ENCODE measurements around the gene RRM2.

The RRM2 gene

DNA sequence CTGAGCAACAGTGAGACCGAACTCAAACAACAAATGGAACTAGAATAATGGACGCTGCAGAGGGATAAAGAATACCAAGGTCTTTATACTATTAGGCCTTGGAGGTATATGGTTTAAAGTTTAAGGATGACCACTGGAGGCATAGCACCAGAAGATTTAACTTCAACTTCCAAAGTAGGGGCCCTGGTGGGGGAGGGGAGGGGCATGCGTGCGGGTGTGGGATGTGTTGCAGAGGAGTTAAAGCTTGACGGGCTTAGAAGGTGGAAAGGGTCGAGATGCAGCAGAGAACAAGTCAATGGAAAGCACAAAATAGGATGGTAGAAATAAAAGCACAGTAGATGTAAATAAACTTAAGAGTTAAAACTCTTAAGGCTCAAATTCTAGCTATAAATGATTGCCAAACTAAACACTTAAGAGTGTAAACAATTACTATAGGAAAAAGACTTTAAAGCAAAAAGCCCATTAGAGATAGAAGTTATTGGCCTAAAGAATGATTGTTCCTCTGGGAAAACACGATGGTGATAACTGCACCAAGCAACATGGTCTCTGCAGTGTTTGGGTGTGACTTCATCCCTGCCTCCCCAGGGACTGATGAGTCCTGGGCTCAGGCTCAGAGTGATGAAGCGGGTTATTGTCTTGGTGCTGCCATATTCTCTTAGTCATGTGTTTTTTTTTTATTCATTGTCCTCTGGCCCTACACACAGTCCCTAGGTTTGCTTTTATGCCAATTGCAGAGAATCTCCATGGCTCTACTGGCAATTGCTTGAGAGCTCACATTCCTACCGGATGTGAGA, 13.0 kb downstream of the RRM2 start:
- Histone ChIP-seq H2BK120ac (ENCODE audit: low read depth, low read length) (no peak overlapping the region), H3K4me2 (ENCODE audit: low read length) (no peak overlapping the region), H2AK5ac (ENCODE audit: low read length) (no peak overlapping the region), H2BK5ac (ENCODE audit: low read length) (no peak overlapping the region), H2BK15ac (replicated peaks; ENCODE audit: low read depth) (no peak overlapping the region), H3K27ac (ENCODE audit: low read depth, low read length) (no peak overlapping the region), H3K79me2 (ENCODE audit: control insufficient read depth, insufficient read depth, low read length) (no peaks in the 10 kb centered on the region), H3K4ac (ENCODE audit: low read depth, low read length) (no peak overlapping the region), H3K23ac (ENCODE audit: low read length) (no peak overlapping the region), H3K4me3 (ENCODE audit: low read length) (no peak overlapping the region), H3K18ac (ENCODE audit: low read length) (no peak overlapping the region), H4K8ac (ENCODE audit: low read depth, low read length) (no peak overlapping the region), H3K56ac (ENCODE audit: low read length) (no peak overlapping the region), H3K79me1 (ENCODE audit: low read length) (no peaks in the 10 kb centered on the region), H4K5ac (ENCODE audit: low read length) (no peak overlapping the region), H3K4me1 (ENCODE audit: control insufficient read depth, low read depth, low read length) (no peaks in the 10 kb centered on the region), H3K36me3 (ENCODE audit: control insufficient read depth, insufficient read depth, low read length) (no peaks in the 10 kb centered on the region), H3K27me3 (ENCODE audit: insufficient read depth, low read length, poor library complexity) (no peaks in the 10 kb centered on the region), H3K9ac (ENCODE audit: low read length) (no peak overlapping the region)
- WGBS (ENCODE audit: extremely low coverage, insufficient coverage, low lambda C conversion rate) = no CpG with 5 or more reads among the region's 9 CpGs
- DNase-seq = no peak

DNA sequence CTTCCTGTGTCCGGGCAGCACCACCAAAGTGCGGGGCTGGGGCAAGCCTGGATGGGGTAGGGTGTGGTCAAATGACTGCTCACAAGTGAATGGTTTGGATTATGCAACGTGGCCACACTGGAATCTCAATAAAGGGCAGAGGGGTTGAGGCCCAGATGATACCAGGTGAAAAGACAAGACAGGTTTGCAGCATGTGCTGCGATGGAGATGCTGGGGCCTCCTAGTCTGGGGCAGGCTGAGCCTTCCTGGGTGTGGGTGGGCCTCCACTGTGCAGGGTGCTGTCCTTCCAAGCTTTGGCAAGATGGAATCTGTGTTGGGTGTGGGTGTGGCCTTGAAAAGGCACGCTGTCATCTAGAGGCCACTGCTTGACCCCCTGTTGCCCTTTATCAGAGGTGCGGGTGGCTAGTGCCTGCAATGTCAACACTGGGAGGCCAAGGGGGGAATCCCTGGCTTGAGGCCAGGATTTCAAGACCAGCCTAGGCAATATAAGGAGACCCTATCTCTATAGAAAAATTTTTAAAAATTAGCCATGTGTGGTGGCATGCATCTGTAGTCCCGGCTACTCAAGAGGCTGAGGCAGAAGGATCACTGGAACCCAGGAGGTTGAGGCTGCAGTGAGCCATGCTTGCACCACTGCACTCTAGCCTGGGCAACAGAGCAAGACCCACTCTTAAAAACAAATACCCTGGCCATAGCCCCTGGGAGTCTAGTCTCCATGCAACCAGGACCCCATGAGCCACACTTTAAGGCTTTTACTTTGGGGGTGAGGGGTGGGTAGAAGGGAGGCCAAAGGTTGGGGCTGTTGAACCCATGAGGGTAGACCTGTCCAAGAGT, 13.8 kb downstream of the RRM2 start:
- Histone ChIP-seq H2BK15ac (replicated peaks; ENCODE audit: low read depth) (no peak overlapping the region), H4K8ac (ENCODE audit: low read depth, low read length) (no peak overlapping the region), H4K5ac (ENCODE audit: low read length) (no peak overlapping the region), H3K56ac (ENCODE audit: low read length) (no peak overlapping the region), H3K23ac (ENCODE audit: low read length) (no peak overlapping the region), H3K9ac (ENCODE audit: low read length) (no peak overlapping the region), H3K4me1 (ENCODE audit: control insufficient read depth, low read depth, low read length) (no peaks in the 10 kb centered on the region), H3K4me2 (ENCODE audit: low read length) (no peak overlapping the region), H3K18ac (ENCODE audit: low read length) (no peak overlapping the region), H3K4me3 (ENCODE audit: low read length) (no peak overlapping the region), H3K36me3 (ENCODE audit: control insufficient read depth, insufficient read depth, low read length) (no peaks in the 10 kb centered on the region), H3K4ac (ENCODE audit: low read depth, low read length) (no peak overlapping the region), H3K79me1 (ENCODE audit: low read length) (no peaks in the 10 kb centered on the region), H3K79me2 (ENCODE audit: control insufficient read depth, insufficient read depth, low read length) (no peaks in the 10 kb centered on the region), H2BK5ac (ENCODE audit: low read length) (no peak overlapping the region), H3K27ac (ENCODE audit: low read depth, low read length) (no peak overlapping the region), H2BK120ac (ENCODE audit: low read depth, low read length) (no peak overlapping the region), H2AK5ac (ENCODE audit: low read length) (no peak overlapping the region), H3K27me3 (ENCODE audit: insufficient read depth, low read length, poor library complexity) (no peaks in the 10 kb centered on the region)
- no peak for DNase-seq
- no CpG with 5 or more reads among the region's 7 CpGs for WGBS (ENCODE audit: extremely low coverage, insufficient coverage, low lambda C conversion rate)

DNA sequence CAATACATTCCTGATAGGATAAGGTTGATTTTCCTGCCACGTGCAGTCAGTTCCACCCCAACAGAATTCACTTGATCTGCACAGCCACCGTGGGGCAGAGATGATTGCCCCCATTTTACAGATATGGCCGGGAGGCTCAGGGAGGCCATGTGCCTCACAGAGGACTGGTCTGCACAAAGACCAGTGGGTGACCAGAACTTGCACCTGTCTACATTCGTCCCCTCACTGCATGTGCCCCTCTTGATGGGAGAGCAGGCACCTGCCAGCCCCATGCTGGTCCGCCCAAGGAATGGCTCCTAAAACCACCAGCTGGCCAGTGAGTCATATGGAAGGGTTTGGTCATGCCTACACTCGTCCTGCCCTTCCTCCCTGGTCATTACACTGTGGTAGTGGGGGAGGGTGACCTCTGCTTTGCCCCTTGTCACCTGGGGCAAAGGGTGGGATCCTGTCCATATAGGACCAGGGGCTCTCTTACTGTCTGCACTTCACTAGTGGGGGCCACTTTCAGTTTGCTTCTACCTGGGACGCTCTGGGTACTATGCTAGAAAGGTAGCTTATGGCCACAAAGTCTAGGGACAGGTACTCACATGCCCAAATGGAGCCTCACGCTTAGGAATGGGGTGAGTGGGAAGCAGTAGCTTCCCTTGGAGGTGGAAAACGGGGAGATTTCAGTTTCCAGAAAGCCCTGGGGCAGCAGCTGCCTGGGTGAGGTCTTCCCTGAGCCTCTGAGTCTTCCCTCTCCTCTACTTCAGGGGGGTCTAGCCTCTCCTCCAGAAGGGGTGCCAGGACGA, 14.7 kb downstream of the RRM2 start:
- no peak for DNase-seq
- Histone ChIP-seq H2BK15ac (replicated peaks; ENCODE audit: low read depth) (no peak overlapping the region), H3K79me1 (ENCODE audit: low read length) (no peaks in the 10 kb centered on the region), H3K4me3 (ENCODE audit: low read length) (no peak overlapping the region), H2AK5ac (ENCODE audit: low read length) (no peak overlapping the region), H4K5ac (ENCODE audit: low read length) (no peak overlapping the region), H3K79me2 (ENCODE audit: control insufficient read depth, insufficient read depth, low read length) (no peaks in the 10 kb centered on the region), H3K23ac (ENCODE audit: low read length) (no peak overlapping the region), H3K56ac (ENCODE audit: low read length) (no peak overlapping the region), H3K27ac (ENCODE audit: low read depth, low read length) (no peak overlapping the region), H3K4ac (ENCODE audit: low read depth, low read length) (no peak overlapping the region), H2BK120ac (ENCODE audit: low read depth, low read length) (no peak overlapping the region), H4K8ac (ENCODE audit: low read depth, low read length) (no peak overlapping the region), H3K36me3 (ENCODE audit: control insufficient read depth, insufficient read depth, low read length) (no peaks in the 10 kb centered on the region), H3K4me2 (ENCODE audit: low read length) (no peak overlapping the region), H3K4me1 (ENCODE audit: control insufficient read depth, low read depth, low read length) (no peaks in the 10 kb centered on the region), H3K18ac (ENCODE audit: low read length) (no peak overlapping the region), H3K27me3 (ENCODE audit: insufficient read depth, low read length, poor library complexity) (no peaks in the 10 kb centered on the region), H2BK5ac (ENCODE audit: low read length) (no peak overlapping the region), H3K9ac (ENCODE audit: low read length) (no peak overlapping the region)
- WGBS (ENCODE audit: extremely low coverage, insufficient coverage, low lambda C conversion rate) = no CpG with 5 or more reads among the region's 10 CpGs

DNA sequence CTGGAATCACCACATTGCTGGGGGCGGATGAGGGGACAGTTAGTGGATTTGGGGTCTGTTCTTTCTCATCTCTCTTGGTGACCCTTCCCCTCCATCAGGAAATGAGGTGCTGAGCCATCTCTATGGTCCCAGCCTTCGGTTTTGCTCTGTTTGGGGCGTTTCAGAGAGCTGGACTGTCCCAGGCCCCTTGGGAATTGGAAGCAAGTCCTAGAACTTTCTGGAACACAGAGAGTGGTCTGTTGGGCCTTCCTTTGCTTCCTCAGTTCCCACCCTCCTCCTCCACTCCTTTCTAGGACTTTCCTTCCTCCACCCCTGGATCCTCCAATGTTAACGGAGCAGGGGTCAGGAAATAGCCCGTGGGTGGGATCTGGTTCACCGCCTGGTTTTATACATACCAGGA, 17.0 kb downstream of the RRM2 start:
- Histone ChIP-seq H3K4ac (ENCODE audit: low read depth, low read length) (no peak overlapping the region), H2BK15ac (replicated peaks; ENCODE audit: low read depth) (no peak overlapping the region), H2AK5ac (ENCODE audit: low read length) (no peak overlapping the region), H3K4me2 (ENCODE audit: low read length) (no peak overlapping the region), H4K8ac (ENCODE audit: low read depth, low read length) (no peak overlapping the region), H3K79me1 (ENCODE audit: low read length) (no peaks in the 10 kb centered on the region), H4K5ac (ENCODE audit: low read length) (no peak overlapping the region), H2BK120ac (ENCODE audit: low read depth, low read length) (no peak overlapping the region), H3K9ac (ENCODE audit: low read length) (no peak overlapping the region), H3K4me1 (ENCODE audit: control insufficient read depth, low read depth, low read length) (no peaks in the 10 kb centered on the region), H3K23ac (ENCODE audit: low read length) (no peak overlapping the region), H3K79me2 (ENCODE audit: control insufficient read depth, insufficient read depth, low read length) (no peaks in the 10 kb centered on the region), H3K27me3 (ENCODE audit: insufficient read depth, low read length, poor library complexity) (no peaks in the 10 kb centered on the region), H3K18ac (ENCODE audit: low read length) (no peak overlapping the region), H3K4me3 (ENCODE audit: low read length) (no peak overlapping the region), H2BK5ac (ENCODE audit: low read length) (no peak overlapping the region), H3K56ac (ENCODE audit: low read length) (no peak overlapping the region), H3K27ac (ENCODE audit: low read depth, low read length) (no peak overlapping the region), H3K36me3 (ENCODE audit: control insufficient read depth, insufficient read depth, low read length) (no peaks in the 10 kb centered on the region)
- DNase-seq = no peak
- no CpG with 5 or more reads among the region's 6 CpGs for WGBS (ENCODE audit: extremely low coverage, insufficient coverage, low lambda C conversion rate)

- Histone ChIP-seq H3K27me3 (ENCODE audit: insufficient read depth, low read length, poor library complexity) (no peaks in the 10 kb centered on the region), H4K5ac (ENCODE audit: low read length) (no peak overlapping the region), H3K9ac (ENCODE audit: low read length) (no peak overlapping the region), H3K4me1 (ENCODE audit: control insufficient read depth, low read depth, low read length) (no peaks in the 10 kb centered on the region), H2BK120ac (ENCODE audit: low read depth, low read length) (no peak overlapping the region), H3K4me2 (ENCODE audit: low read length) (no peak overlapping the region), H3K79me2 (ENCODE audit: control insufficient read depth, insufficient read depth, low read length) (no peaks in the 10 kb centered on the region), H2AK5ac (ENCODE audit: low read length) (no peak overlapping the region), H4K8ac (ENCODE audit: low read depth, low read length) (no peak overlapping the region), H3K18ac (ENCODE audit: low read length) (no peak overlapping the region), H3K27ac (ENCODE audit: low read depth, low read length) (no peak overlapping the region), H3K56ac (ENCODE audit: low read length) (no peak overlapping the region), H3K79me1 (ENCODE audit: low read length) (no peaks in the 10 kb centered on the region), H2BK5ac (ENCODE audit: low read length) (no peak overlapping the region), H2BK15ac (replicated peaks; ENCODE audit: low read depth) (no peak overlapping the region), H3K23ac (ENCODE audit: low read length) (no peak overlapping the region), H3K4me3 (ENCODE audit: low read length) (no peak overlapping the region), H3K4ac (ENCODE audit: low read depth, low read length) (no peak overlapping the region), H3K36me3 (ENCODE audit: control insufficient read depth, insufficient read depth, low read length) (no peaks in the 10 kb centered on the region)
- WGBS (ENCODE audit: extremely low coverage, insufficient coverage, low lambda C conversion rate) = no CpG with 5 or more reads among the region's 16 CpGs
- no peak for DNase-seq
Measured at GRCh38 chr2:10140841-10141610, 18.5 kb downstream of the RRM2 start.
